Liver (tissue), 3 donors: ENCODE data around the gene ALG12.

Experiments used
- ATF3 ChIP-seq: IDR thresholded peaks from 2 replicates; pipeline ENCODE4 v1.6.1; 2016; ENCODE audit warnings: antibody characterized with exemption
- CTCF ChIP-seq: fragments of 150-350 bp; IDR thresholded peaks from 2 replicates; pipeline ENCODE4 v1.5.1; 2017; ENCODE audit warnings: improper control_type of control experiment, low read depth, low read length; ENCODE audit not compliant: missing input control
- EGR1 ChIP-seq, 2 donors: IDR thresholded peaks; 2 replicates each; pipeline ENCODE4 v1.6.1; 2016 to 2018; ENCODE audit warnings: antibody characterized with exemption in 2 of 2, low read depth in 2 of 2
- RAD21 ChIP-seq, 2 donors: IDR thresholded peaks; 2 replicates each; pipeline ENCODE4 v1.6.1; 2016; ENCODE audit warnings: antibody characterized with exemption in 2 of 2, mild to moderate bottlenecking in 2 of 2
- SP1 ChIP-seq: IDR thresholded peaks from 2 replicates; pipeline ENCODE4 v1.6.1; 2018; ENCODE audit warnings: antibody characterized with exemption, mild to moderate bottlenecking
- YY1 ChIP-seq: IDR thresholded peaks from 2 replicates; pipeline ENCODE4 v1.6.1; 2016; ENCODE audit warnings: antibody characterized with exemption, mild to moderate bottlenecking
- ZBTB33 ChIP-seq: IDR thresholded peaks from 2 replicates; pipeline ENCODE4 v1.6.1; 2016; ENCODE audit warnings: antibody characterized with exemption
- donor health status: healthy.
- donor health status: healthy.

- TF ChIP-seq CTCF, result no peak
- TF ChIP-seq EGR1 (IDR thresholded peaks at IDR 0.05; ENCODE audit: low read depth in 2 of 2), result no peak
- no peak for TF ChIP-seq SP1
- no peak for TF ChIP-seq YY1
- TF ChIP-seq RAD21 (IDR thresholded peaks at IDR 0.05), result no peak
- TF ChIP-seq ZBTB33, result no peak
- no peak for TF ChIP-seq ATF3
These were observed 5.2 kb upstream of the ALG12 start for GRCh38 chr22:49923445-49923844.
